HCT116 (cell line): Measurements from ENCODE around the gene DLG5.

Experiments
- EGR1 ChIP-seq: IDR thresholded peaks from 2 replicates; pipeline ENCODE4 v1.6.1; 2012; ENCODE audit warnings: low read depth
- FOSL1 ChIP-seq: IDR thresholded peaks from 2 replicates; pipeline ENCODE4 v1.6.1; 2012; ENCODE audit warnings: low read depth

DNA sequence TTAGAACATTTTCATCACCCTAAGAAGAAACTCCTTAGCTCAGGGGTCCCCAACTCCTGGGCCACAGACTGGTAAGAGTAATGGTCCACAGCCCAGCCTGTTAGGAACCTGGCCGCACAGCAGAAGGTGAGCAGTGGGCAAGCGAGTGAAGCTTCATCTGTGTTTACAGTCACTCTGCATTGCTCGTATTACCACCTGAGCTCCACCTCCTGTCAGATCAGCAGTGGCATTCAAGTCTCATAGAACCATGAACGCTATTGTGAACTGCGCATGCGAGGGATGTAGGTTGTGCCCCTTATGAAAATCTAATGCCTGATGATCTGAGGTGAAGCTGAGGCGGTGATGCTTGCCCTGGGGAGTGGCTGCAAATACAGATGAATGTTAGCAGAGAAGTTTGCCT is 37.3 kb upstream of the DLG5 start:
- TF ChIP-seq FOSL1 (no peak), EGR1 (no peak)
